ENCODE results near the gene NDRG3. TPM values are rescaled to one million over a fixed set of nuclear protein-coding genes. Genes with fewer than 3 reads are reported as not detected.

Gene NDRG3
- total and polyA plus RNA-seq, 2 donors (not counting 3 experiments of a cell fraction or from before 2014, with no cell fraction given) = 25.7 to 27.7 TPM

DNA sequence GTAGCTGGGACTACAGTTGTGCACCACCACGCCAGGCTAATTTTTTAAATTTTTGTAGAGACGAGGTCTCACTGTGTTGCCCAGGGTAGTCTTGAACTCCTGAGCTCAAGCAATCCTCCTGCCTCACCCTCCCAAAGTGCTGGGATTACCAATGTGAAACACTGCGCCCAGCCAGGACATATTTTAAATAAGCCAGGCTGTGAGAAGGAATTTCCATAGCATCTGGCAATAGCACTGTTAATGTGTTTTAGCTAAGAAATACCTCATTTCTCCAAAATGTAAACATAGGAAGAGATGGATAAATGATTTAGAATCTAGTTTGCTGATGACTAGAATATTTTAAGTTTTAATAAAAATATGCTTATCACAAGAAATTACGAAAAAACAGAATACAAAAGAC is 72.9 kb downstream of the NDRG3 start:
- Histone ChIP-seq H3K36me3 (ENCODE audit: control insufficient read depth in 2 of 2, extremely low read depth in 1 of 2, insufficient read depth in 2 of 2, low read length in 2 of 2) (no peaks in the 10 kb centered on the region), H3K4me1 (ENCODE audit: control insufficient read depth, extremely low read depth, insufficient read depth, low read length) (no peaks in the 10 kb centered on the region), H4K20me1 (replicated peaks; ENCODE audit: control insufficient read depth, extremely low read depth, insufficient read depth, low read length) (no peaks in the 10 kb centered on the region), H3K9me3 (replicated peaks; ENCODE audit: control insufficient read depth, insufficient read depth, low read length) (no peaks in the 10 kb centered on the region), H3K9ac (replicated peaks; ENCODE audit: extremely low read depth, insufficient read depth, low read length) (no peak overlapping the region), H3K27me3 (ENCODE audit: control insufficient read depth in 2 of 2, insufficient read depth in 2 of 2, low read length in 2 of 2) (no peaks in the 10 kb centered on the region), H3K4me3 (replicated peaks in 1 of 3; ENCODE audit: insufficient read depth in 1 of 3, low read depth in 1 of 3, low read length in 3 of 3) (no peak overlapping the region), H3K27ac (ENCODE audit: insufficient read depth, low read depth, low read length) (no peak overlapping the region), H3K9me1 (replicated peaks; ENCODE audit: control insufficient read depth, extremely low read depth, insufficient read depth, low read length) (no peaks in the 10 kb centered on the region), H2AFZ (ENCODE audit: low read depth, low read length) (no peak overlapping the region), H3K4me2 (ENCODE audit: insufficient read depth, low read length) (no peak overlapping the region), H3K79me2 (ENCODE audit: control insufficient read depth, insufficient read depth, low read length) (no peaks in the 10 kb centered on the region)
- ChIA-PET CTCF (no interaction called here), POLR2A (no interaction called here)
- dilution Hi-C loops (cut with MboI; ENCODE audit: extremely low pct_ligation_motif_present, low sequenced_read_pairs) = no loop called here
- no TSS peak for BruUV-seq (replicated peaks)
- DNase-seq (ENCODE audit: low read depth, low spot score) (no peak), FAIRE-seq (no peak)
- intact Hi-C loops (cut with micrococcal nuclease) = loop anchor here (10.0 kb wide), 1 partner anchor 902 kb away; no protein-coding TSS in a partner anchor
- TF ChIP-seq POLR2A (IDR thresholded peaks at IDR 0.05; ENCODE audit: low read depth, low read length) = no peak
- TF ChIP-seq POLR2AphosphoS5 (IDR thresholded peaks at IDR 0.05; ENCODE audit: insufficient read depth, low read depth, low read length) = no peak
- TF ChIP-seq FOS (IDR thresholded peaks at IDR 0.05; ENCODE audit: borderline replicate concordance, insufficient read depth, low read length) = no peak

DNA sequence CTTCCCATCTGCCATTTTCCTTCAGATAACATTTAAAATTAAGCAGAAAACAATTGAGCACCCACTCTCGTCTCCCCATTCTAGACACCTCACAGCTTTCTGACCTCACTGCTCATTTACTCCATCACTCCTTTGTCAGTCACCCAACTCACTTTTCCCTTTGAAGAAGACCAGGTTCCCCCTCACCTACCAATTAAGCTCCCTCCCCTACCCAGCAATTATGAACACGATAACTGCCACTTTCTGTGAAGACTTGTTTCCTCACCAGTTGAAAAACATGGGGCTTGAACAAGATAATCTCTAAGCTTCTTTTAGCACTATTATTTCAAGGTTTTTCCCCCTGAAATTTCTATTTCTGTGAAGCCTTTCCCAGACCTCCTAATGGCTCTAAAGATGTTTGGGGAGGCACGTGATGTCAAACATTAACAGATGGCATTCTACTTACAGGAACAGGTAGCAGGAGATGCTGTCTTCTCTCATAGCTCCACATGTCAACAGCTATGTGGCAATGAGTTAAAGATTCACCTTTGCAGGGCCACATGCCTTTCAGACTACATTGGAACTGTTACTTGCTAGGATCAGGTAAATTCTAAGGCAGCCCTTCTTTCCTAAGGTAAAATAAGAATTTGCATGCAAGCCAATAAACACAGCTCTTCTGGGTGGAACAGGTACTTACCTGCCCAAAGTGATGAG is 75.1 kb downstream of the NDRG3 start:
- BruUV-seq (replicated peaks) = no TSS peak
- H3K4me3 ChIP-seq (replicated peaks in 1 of 3; ENCODE audit: insufficient read depth in 1 of 3, low read depth in 1 of 3, low read length in 3 of 3) = no peak overlapping the region
- no peak for FAIRE-seq
- ChIA-PET POLR2A (no interaction called here), CTCF (interaction anchor here (1.0 to 1.3 kb wide), 2 partner anchors 11 to 12 kb away, joined by 3 to 4 read pairs; no protein-coding TSS in a partner anchor)
- no peaks in the 10 kb centered on the region for H3K4me1 ChIP-seq (ENCODE audit: control insufficient read depth, extremely low read depth, insufficient read depth, low read length)
- no peaks in the 10 kb centered on the region for H4K20me1 ChIP-seq (replicated peaks; ENCODE audit: control insufficient read depth, extremely low read depth, insufficient read depth, low read length)
- no peak for DNase-seq (ENCODE audit: low read depth, low spot score)
- dilution Hi-C loops (cut with MboI; ENCODE audit: extremely low pct_ligation_motif_present, low sequenced_read_pairs) = no loop called here
- intact Hi-C loops (cut with micrococcal nuclease) = loop anchor here (10.0 kb wide), 1 partner anchor 904 kb away; no protein-coding TSS in a partner anchor
- no peaks in the 10 kb centered on the region for H3K9me1 ChIP-seq (replicated peaks; ENCODE audit: control insufficient read depth, extremely low read depth, insufficient read depth, low read length)
- H3K27me3 ChIP-seq (ENCODE audit: control insufficient read depth in 2 of 2, insufficient read depth in 2 of 2, low read length in 2 of 2) = no peaks in the 10 kb centered on the region
- no peak overlapping the region for H3K27ac ChIP-seq (ENCODE audit: insufficient read depth, low read depth, low read length)
- H2AFZ ChIP-seq (ENCODE audit: low read depth, low read length) = no peak overlapping the region
- no peaks in the 10 kb centered on the region for H3K9me3 ChIP-seq (replicated peaks; ENCODE audit: control insufficient read depth, insufficient read depth, low read length)
- no peaks in the 10 kb centered on the region for H3K36me3 ChIP-seq (ENCODE audit: control insufficient read depth in 2 of 2, extremely low read depth in 1 of 2, insufficient read depth in 2 of 2, low read length in 2 of 2)
- H3K4me2 ChIP-seq (ENCODE audit: insufficient read depth, low read length) = no peak overlapping the region
- H3K9ac ChIP-seq (replicated peaks; ENCODE audit: extremely low read depth, insufficient read depth, low read length) = no peak overlapping the region
- H3K79me2 ChIP-seq (ENCODE audit: control insufficient read depth, insufficient read depth, low read length) = no peaks in the 10 kb centered on the region
- TF ChIP-seq EZH2 (IDR thresholded peaks at IDR 0.05; ENCODE audit: borderline replicate concordance, low read depth, low read length, severe bottlenecking) = no peak
- no peak for TF ChIP-seq POLR2A (IDR thresholded peaks at IDR 0.05; ENCODE audit: low read depth, low read length)
